ENCODE data around the gene SPPL3. TPM values are rescaled to one million over a fixed set of nuclear protein-coding genes. Genes with fewer than 3 reads are reported as not detected.

Gene SPPL3
- total RNA-seq, 1 experiment from 2014 or later, result 39.7 TPM

GRCh38 chr12:120757226-120757742 lies 146.9 kb downstream of the SPPL3 start (continued):
- TF ChIP-seq, protein P1, sequence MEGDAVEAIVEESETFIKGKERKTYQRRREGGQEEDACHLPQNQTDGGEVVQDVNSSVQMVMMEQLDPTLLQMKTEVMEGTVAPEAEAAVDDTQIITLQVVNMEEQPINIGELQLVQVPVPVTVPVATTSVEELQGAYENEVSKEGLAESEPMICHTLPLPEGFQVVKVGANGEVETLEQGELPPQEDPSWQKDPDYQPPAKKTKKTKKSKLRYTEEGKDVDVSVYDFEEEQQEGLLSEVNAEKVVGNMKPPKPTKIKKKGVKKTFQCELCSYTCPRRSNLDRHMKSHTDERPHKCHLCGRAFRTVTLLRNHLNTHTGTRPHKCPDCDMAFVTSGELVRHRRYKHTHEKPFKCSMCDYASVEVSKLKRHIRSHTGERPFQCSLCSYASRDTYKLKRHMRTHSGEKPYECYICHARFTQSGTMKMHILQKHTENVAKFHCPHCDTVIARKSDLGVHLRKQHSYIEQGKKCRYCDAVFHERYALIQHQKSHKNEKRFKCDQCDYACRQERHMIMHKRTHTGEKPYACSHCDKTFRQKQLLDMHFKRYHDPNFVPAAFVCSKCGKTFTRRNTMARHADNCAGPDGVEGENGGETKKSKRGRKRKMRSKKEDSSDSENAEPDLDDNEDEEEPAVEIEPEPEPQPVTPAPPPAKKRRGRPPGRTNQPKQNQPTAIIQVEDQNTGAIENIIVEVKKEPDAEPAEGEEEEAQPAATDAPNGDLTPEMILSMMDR (IDR thresholded peaks at IDR 0.05 in 2 of 3, conservative IDR thresholded peaks at IDR 0.05 in 1 of 3; ENCODE audit: borderline replicate concordance in 1 of 3, insufficient read depth in 1 of 3, low read depth in 2 of 3, low read length in 2 of 3), result no peak
- TF ChIP-seq EZH2phosphoT487 (IDR thresholded peaks at IDR 0.05; ENCODE audit: borderline replicate concordance) (no peak), POLR2AphosphoS5 (IDR thresholded peaks at IDR 0.05; ENCODE audit: low read depth, low read length) (no peak)

DNA sequence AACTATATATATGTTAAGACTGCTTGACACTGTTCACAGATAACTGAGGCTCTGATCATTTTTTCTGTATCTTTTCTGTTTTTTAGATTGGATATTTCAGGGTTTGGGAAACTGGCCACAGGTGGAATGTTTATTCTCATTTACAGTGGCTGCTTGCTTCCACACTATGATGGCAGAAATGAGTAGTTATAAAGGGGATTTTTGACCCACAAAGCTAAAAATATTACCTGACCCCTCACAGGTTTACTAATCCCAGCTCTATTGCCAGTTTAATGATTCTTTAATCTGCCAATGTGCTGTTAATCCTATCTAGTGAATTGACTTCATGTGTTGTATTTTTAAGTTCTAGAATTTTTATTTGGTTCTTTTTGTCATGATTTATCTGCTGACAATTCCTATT lies 148.9 kb downstream of the SPPL3 start:
- no peak overlapping the region for H2AFZ ChIP-seq (ENCODE audit: low read depth, low read length, poor library complexity, severe bottlenecking)
- RAD21 ChIA-PET (ENCODE audit: low non-redundant PET in 1 of 2, low total read pairs in 2 of 2, uncharacterized antibody in 2 of 2, unreplicated experiment in 2 of 2), result no interaction called here
- no peaks in the 10 kb centered on the region for H3K27me3 ChIP-seq (ENCODE audit: insufficient read depth, low read length)
- POLR2A ChIA-PET, result no interaction called here
- no peak for ATAC-seq
- H3K4me1 ChIP-seq (ENCODE audit: control insufficient read depth in 1 of 2, insufficient read depth in 2 of 2, low read length in 2 of 2), result peaks cover 3 to 11% of the 10 kb centered on the region in 2 experiments; a peak in 3 of 4 replicates
- H3K36me3 ChIP-seq (ENCODE audit: control insufficient read depth in 1 of 2, insufficient read depth in 2 of 2, low read length in 2 of 2), result no peaks in the 10 kb centered on the region
- no peak overlapping the region for H3K27ac ChIP-seq (ENCODE audit: low read depth, low read length)
- TF ChIP-seq FOSL1 (IDR thresholded peaks at IDR 0.05; ENCODE audit: low read depth) (no peak), SRF (IDR thresholded peaks at IDR 0.05; ENCODE audit: low read depth) (no peak), CEBPB (IDR thresholded peaks at IDR 0.05; ENCODE audit: low read depth) (no peak), POLR2A (IDR thresholded peaks at IDR 0.05; ENCODE audit: borderline replicate concordance, extremely low read depth, insufficient read depth, insufficient read length) (no peak), MAX (IDR thresholded peaks at IDR 0.05) (no peak), ZFX (IDR thresholded peaks at IDR 0.05) (no peak)
- TF ChIP-seq, protein P2, sequence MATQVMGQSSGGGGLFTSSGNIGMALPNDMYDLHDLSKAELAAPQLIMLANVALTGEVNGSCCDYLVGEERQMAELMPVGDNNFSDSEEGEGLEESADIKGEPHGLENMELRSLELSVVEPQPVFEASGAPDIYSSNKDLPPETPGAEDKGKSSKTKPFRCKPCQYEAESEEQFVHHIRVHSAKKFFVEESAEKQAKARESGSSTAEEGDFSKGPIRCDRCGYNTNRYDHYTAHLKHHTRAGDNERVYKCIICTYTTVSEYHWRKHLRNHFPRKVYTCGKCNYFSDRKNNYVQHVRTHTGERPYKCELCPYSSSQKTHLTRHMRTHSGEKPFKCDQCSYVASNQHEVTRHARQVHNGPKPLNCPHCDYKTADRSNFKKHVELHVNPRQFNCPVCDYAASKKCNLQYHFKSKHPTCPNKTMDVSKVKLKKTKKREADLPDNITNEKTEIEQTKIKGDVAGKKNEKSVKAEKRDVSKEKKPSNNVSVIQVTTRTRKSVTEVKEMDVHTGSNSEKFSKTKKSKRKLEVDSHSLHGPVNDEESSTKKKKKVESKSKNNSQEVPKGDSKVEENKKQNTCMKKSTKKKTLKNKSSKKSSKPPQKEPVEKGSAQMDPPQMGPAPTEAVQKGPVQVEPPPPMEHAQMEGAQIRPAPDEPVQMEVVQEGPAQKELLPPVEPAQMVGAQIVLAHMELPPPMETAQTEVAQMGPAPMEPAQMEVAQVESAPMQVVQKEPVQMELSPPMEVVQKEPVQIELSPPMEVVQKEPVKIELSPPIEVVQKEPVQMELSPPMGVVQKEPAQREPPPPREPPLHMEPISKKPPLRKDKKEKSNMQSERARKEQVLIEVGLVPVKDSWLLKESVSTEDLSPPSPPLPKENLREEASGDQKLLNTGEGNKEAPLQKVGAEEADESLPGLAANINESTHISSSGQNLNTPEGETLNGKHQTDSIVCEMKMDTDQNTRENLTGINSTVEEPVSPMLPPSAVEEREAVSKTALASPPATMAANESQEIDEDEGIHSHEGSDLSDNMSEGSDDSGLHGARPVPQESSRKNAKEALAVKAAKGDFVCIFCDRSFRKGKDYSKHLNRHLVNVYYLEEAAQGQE (IDR thresholded peaks at IDR 0.05; ENCODE audit: low read depth), result no peak
- H3K9ac ChIP-seq (ENCODE audit: low read length), result no peak overlapping the region
- no peaks in the 10 kb centered on the region for H3K9me3 ChIP-seq (ENCODE audit: control insufficient read depth in 1 of 2, insufficient read depth in 1 of 2, low read depth in 1 of 2, low read length in 2 of 2)
- no peaks in the 10 kb centered on the region for H4K20me1 ChIP-seq (ENCODE audit: insufficient read depth)
- no peaks in the 10 kb centered on the region for H3K79me2 ChIP-seq (ENCODE audit: insufficient read depth, low read length)
- intact Hi-C loops (cut with micrococcal nuclease), result no loop called here
- CTCF ChIA-PET, result no interaction called here
- no peak overlapping the region for H3K4me3 ChIP-seq (replicated peaks in 1 of 2; ENCODE audit: low read depth in 1 of 2, low read length in 2 of 2)
- no peaks in the 10 kb centered on the region for H3K9me2 ChIP-seq (ENCODE audit: insufficient read depth)
- BruUV-seq (replicated peaks), result no TSS peak
- H3K4me2 ChIP-seq (ENCODE audit: low read length), result no peak overlapping the region
- DNase-seq (ENCODE audit: low read depth, low spot score), result no peak

All from HCT116 (cell line).